HFF-Myc (cell line): ENCODE data around the gene IDUA.

Experiments used
- DNase-seq: peaks from one replicate; pipeline ENCODE4 v3.0.0-alpha.2; 2011; ENCODE audit warnings: low read depth; ENCODE audit errors: extremely low read depth
- H3K4me3 ChIP-seq: replicated peaks from 2 replicates; pipeline ENCODE4 v1.5.1; 2011; ENCODE audit warnings: low read depth, mild to moderate bottlenecking, control low read depth, low read length
- TF ChIP-seq, protein P1 (sequence below): IDR thresholded peaks from 2 replicates; pipeline ENCODE4 v1.5.1; 2012; ENCODE audit warnings: mild to moderate bottlenecking, low read depth, low read length, control low read depth; ENCODE audit errors: missing control alignments

The IDUA gene

DNA sequence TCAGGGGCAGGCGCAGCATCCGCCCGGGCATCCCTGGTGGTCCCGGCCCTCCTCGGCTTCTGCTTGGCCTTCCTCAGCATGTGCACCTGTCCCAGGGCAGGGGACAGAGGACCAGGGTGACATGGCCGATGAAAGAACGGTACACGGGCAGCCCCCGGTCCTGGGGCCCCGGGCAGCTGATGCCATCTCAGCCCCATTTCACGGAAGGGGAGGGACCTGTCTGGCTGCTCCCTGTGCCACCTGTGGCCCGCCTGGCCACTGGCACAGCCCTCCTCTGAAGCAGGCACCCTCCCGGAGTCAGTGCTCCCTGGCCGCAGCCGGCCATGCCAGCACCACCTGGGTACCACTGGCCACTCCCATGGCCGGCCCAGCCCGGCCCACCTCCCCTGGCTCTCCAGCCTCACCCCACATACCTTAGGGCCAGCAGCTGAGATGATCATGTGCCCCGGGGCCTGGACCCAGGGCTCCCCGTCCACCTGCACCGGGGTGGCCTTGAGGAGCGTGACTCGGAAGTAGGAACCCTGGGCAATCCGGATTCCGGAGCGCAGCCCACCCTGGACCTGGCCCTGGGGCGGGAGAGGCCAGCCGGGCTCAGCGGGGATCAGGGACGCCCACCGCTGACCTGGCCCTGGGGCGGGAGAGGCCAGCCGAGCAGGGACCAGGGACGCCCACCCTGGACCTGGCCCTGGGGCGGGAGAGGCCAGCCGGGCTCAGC, 26.1 kb upstream of the IDUA start:
- DNase-seq, result no peak
- H3K4me3 ChIP-seq, result no peak overlapping the region
- TF ChIP-seq, protein P1, sequence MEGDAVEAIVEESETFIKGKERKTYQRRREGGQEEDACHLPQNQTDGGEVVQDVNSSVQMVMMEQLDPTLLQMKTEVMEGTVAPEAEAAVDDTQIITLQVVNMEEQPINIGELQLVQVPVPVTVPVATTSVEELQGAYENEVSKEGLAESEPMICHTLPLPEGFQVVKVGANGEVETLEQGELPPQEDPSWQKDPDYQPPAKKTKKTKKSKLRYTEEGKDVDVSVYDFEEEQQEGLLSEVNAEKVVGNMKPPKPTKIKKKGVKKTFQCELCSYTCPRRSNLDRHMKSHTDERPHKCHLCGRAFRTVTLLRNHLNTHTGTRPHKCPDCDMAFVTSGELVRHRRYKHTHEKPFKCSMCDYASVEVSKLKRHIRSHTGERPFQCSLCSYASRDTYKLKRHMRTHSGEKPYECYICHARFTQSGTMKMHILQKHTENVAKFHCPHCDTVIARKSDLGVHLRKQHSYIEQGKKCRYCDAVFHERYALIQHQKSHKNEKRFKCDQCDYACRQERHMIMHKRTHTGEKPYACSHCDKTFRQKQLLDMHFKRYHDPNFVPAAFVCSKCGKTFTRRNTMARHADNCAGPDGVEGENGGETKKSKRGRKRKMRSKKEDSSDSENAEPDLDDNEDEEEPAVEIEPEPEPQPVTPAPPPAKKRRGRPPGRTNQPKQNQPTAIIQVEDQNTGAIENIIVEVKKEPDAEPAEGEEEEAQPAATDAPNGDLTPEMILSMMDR, result no peak

- H3K4me3 ChIP-seq, result no peak overlapping the region
- TF ChIP-seq, protein P1, result no peak
- DNase-seq, result no peak
These were observed 25.3 kb upstream of the IDUA start for GRCh38 chr4:961351-962230.

GRCh38 chr4:962231-963208, 24.3 kb upstream of the IDUA start:
- TF ChIP-seq, protein P1, result no peak
- DNase-seq, result no peak
- no peak overlapping the region for H3K4me3 ChIP-seq

- no peak for DNase-seq
These were observed 23.3 kb upstream of the IDUA start for GRCh38 chr4:963276-964225.

DNA sequence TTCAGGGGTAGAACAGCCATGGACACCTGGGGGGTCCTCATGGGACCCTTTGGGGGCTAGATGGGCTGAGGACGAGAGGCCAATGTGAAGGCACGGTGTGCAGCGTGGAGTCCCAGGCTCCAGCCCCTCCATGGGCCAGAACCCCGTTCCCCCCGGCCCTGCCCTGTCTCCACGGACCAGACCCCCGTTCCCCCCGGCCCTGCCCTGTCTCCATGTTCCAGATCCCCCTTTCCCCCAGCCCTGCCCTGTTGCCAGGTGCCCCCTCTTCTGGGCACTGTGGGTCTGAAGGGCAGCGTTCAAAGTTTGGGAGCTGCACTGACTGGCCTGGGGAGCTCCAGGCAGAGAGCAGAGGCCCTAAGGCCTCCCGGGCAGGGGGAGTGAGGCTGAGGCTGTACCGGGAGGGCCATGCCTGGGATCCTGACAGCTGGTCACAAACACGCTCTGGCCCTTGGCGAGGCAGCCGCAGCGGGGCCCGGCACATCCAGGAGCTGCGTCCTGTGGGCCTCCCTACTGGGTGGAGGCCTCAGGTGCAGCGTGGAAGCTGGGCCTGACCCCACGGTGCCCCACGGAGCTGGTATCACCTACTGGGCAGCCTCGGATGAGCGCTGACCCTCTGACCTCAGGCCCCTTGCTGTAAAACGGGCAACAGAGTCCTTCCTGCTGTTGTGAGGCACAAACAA, 22.4 kb upstream of the IDUA start:
- TF ChIP-seq, protein P1, result no peak
- no peak overlapping the region for H3K4me3 ChIP-seq
- DNase-seq, result no peak

More at GRCh38 chr4:963276-964225, 23.3 kb upstream of the IDUA start:
- H3K4me3 ChIP-seq, result no peak overlapping the region
- TF ChIP-seq, protein P1, result no peak
